Measurements from ENCODE around the gene DBH.

DBH gene

DNA sequence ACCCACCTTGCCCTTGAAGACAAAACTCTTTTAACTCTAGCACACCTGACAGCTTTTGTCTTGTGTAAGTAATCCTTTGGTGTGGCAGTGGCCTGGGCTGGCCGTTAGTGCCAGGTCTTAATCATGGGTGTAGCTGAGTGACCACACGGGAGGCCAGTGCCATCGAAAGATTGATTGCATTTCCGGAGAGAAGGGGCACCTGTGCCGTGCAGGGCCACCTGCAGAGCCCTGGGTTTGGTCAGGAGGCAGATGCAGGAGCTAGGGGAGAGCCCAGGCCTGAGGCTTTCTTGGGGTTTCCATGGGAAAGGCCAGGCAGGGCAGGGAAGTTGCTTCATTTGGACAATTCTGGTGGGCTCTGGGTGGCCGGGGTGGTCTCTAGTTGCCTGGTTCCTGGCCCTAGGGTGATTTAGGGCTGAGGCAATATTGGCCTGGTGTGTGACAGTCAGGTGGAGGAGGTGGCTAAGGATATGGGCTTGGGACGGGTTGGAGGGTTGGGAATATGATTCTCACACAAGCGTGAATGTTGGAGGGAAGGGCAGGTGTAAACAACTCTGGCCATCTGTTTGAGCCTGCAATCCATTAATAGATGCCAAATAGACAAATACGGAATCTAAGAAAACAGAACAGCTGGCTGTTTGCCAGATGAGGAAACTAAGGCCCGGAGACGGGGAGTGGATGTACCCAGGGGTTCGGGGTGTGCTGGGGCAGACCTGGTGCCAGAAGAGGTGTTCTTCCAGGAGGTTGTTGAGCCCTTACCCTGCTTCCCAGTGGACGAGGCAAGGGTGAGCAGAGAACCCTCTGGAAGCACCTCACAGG, 4.6 kb downstream of the DBH start:
- no peaks in the 10 kb centered on the region for H3K9me3 ChIP-seq (ENCODE audit: insufficient read depth, low read length)
- H3K4me2 ChIP-seq (ENCODE audit: low read length), result no peak overlapping the region
- no peak overlapping the region for H3K4me3 ChIP-seq (ENCODE audit: low read length)
- H2AFZ ChIP-seq (ENCODE audit: low read depth, low read length), result no peak overlapping the region
- H3K36me3 ChIP-seq (replicated peaks; ENCODE audit: low read depth, low read length), result no peaks in the 10 kb centered on the region
- H3K9ac ChIP-seq (ENCODE audit: low read length), result no peak overlapping the region
- no peaks in the 10 kb centered on the region for H4K20me1 ChIP-seq (ENCODE audit: insufficient read depth, low read length)
- H3K4me1 ChIP-seq (ENCODE audit: low read length), result no peaks in the 10 kb centered on the region
- no peak for TF ChIP-seq EZH2phosphoT487 (IDR thresholded peaks at IDR 0.05; ENCODE audit: low read depth)
- TF ChIP-seq, protein P1, sequence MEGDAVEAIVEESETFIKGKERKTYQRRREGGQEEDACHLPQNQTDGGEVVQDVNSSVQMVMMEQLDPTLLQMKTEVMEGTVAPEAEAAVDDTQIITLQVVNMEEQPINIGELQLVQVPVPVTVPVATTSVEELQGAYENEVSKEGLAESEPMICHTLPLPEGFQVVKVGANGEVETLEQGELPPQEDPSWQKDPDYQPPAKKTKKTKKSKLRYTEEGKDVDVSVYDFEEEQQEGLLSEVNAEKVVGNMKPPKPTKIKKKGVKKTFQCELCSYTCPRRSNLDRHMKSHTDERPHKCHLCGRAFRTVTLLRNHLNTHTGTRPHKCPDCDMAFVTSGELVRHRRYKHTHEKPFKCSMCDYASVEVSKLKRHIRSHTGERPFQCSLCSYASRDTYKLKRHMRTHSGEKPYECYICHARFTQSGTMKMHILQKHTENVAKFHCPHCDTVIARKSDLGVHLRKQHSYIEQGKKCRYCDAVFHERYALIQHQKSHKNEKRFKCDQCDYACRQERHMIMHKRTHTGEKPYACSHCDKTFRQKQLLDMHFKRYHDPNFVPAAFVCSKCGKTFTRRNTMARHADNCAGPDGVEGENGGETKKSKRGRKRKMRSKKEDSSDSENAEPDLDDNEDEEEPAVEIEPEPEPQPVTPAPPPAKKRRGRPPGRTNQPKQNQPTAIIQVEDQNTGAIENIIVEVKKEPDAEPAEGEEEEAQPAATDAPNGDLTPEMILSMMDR (IDR thresholded peaks at IDR 0.05; ENCODE audit: low read depth, low read length), result no peak
- no peaks in the 10 kb centered on the region for H3K79me2 ChIP-seq (ENCODE audit: low read length)
- no peak overlapping the region for H3K27ac ChIP-seq (ENCODE audit: low read length)
- peaks cover 8% of the 10 kb centered on the region; the same call in 1 of the 2 replicates for H3K27me3 ChIP-seq (ENCODE audit: low read depth, low read length)

DNA sequence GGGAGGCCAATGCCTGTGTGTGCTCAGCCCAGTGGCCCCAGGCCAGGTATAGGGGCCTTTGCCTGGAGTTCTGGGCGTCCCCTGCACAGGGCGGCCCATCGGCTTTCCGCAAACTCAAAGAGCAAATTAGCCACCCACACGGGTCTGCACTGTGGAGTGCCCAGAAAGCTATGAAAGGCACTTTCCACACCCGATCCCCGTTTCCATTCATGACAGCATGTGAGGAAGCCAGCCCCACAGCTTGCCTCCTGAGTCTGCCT, 5.2 kb downstream of the DBH start:
- Histone ChIP-seq H3K36me3 (replicated peaks; ENCODE audit: low read depth, low read length) (no peaks in the 10 kb centered on the region), H3K9ac (ENCODE audit: low read length) (no peak overlapping the region), H3K4me2 (ENCODE audit: low read length) (no peak overlapping the region), H3K9me3 (ENCODE audit: insufficient read depth, low read length) (no peaks in the 10 kb centered on the region), H4K20me1 (ENCODE audit: insufficient read depth, low read length) (no peaks in the 10 kb centered on the region), H3K27me3 (ENCODE audit: low read depth, low read length) (peaks cover 8% of the 10 kb centered on the region; the same call in 1 of the 2 replicates), H3K4me1 (ENCODE audit: low read length) (no peaks in the 10 kb centered on the region), H3K4me3 (ENCODE audit: low read length) (no peak overlapping the region), H3K27ac (ENCODE audit: low read length) (no peak overlapping the region), H2AFZ (ENCODE audit: low read depth, low read length) (no peak overlapping the region), H3K79me2 (ENCODE audit: low read length) (no peaks in the 10 kb centered on the region)
- no peak for TF ChIP-seq EZH2phosphoT487 (IDR thresholded peaks at IDR 0.05; ENCODE audit: low read depth)
- TF ChIP-seq, protein P1 (IDR thresholded peaks at IDR 0.05; ENCODE audit: low read depth, low read length), result no peak

DNA sequence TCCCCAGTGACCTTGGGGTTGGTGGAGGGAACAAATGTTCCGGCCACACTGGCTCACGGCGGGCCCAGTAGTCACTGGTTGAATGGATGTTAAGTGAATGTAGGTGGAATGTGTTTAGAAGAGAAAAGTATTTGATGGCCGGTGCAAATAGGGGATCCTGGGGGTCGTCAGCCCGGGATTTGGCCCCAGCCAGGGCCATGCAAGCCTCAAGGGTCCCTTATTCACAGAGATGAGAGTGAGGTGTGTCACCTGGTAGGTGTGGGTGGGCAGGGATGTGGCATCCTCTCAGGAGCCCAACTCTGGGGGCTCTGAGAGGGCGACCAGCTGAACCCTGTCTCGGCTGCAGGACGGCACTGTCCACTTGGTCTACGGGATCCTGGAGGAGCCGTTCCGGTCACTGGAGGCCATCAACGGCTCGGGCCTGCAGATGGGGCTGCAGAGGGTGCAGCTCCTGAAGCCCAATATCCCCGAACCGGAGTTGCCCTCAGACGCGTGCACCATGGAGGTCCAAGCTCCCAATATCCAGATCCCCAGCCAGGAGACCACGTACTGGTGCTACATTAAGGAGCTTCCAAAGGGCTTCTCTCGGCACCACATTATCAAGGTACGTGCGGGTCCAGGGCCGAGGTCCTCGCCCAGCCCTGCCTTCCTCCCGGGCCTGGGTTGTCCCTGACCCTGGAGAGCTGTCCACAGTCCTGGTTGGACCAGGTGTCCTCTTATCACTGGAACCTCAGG, 5.9 kb downstream of the DBH start:
- no peaks in the 10 kb centered on the region for H3K36me3 ChIP-seq (replicated peaks; ENCODE audit: low read depth, low read length)
- no peaks in the 10 kb centered on the region for H3K4me1 ChIP-seq (ENCODE audit: low read length)
- H3K79me2 ChIP-seq (ENCODE audit: low read length), result no peaks in the 10 kb centered on the region
- no peak overlapping the region for H2AFZ ChIP-seq (ENCODE audit: low read depth, low read length)
- H4K20me1 ChIP-seq (ENCODE audit: insufficient read depth, low read length), result no peaks in the 10 kb centered on the region
- H3K27me3 ChIP-seq (ENCODE audit: low read depth, low read length), result peaks cover 8% of the 10 kb centered on the region; the same call in 1 of the 2 replicates
- TF ChIP-seq, protein P1 (IDR thresholded peaks at IDR 0.05; ENCODE audit: low read depth, low read length), result no peak
- TF ChIP-seq EZH2phosphoT487 (IDR thresholded peaks at IDR 0.05; ENCODE audit: low read depth), result no peak
- no peak overlapping the region for H3K4me2 ChIP-seq (ENCODE audit: low read length)
- H3K9me3 ChIP-seq (ENCODE audit: insufficient read depth, low read length), result no peaks in the 10 kb centered on the region
- no peak overlapping the region for H3K9ac ChIP-seq (ENCODE audit: low read length)
- H3K4me3 ChIP-seq (ENCODE audit: low read length), result no peak overlapping the region
- H3K27ac ChIP-seq (ENCODE audit: low read length), result no peak overlapping the region

DNA sequence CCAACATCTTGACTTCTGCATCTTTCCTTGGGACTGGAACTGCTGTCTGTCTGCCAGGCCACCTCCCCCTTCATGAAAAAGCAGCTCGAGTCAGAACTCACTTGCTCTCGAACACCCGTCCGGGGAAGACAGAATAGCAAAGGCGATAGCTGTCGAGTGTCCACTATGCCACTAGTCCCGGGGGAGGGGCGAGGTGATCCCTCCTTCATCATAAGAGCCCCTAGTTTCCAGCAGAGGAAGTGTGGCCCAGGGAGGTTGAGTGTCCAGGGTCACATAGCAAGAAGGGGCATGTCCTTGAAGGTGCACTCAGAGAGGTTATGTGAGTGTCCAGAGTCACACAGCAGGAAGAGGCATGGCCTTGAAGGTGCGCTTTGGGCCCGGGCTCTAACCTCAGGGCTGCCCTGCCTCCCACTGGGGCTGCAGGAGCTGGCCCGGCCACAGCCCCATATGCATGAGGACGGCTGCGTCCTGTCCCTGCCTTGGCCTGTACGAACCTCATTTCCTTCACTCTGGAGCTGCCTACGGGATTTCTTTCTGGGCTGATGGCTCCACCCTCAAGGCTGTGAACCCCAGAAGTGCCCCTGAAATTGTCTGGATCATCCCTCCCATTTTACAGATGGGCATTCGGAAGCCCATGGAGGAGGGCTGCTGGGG, 6.7 kb downstream of the DBH start:
- no peak overlapping the region for H2AFZ ChIP-seq (ENCODE audit: low read depth, low read length)
- no peaks in the 10 kb centered on the region for H3K4me1 ChIP-seq (ENCODE audit: low read length)
- H3K9ac ChIP-seq (ENCODE audit: low read length), result no peak overlapping the region
- no peak overlapping the region for H3K27ac ChIP-seq (ENCODE audit: low read length)
- no peaks in the 10 kb centered on the region for H3K36me3 ChIP-seq (replicated peaks; ENCODE audit: low read depth, low read length)
- TF ChIP-seq, protein P1 (IDR thresholded peaks at IDR 0.05; ENCODE audit: low read depth, low read length), result no peak
- TF ChIP-seq EZH2phosphoT487 (IDR thresholded peaks at IDR 0.05; ENCODE audit: low read depth), result no peak
- H3K27me3 ChIP-seq (ENCODE audit: low read depth, low read length), result peaks cover 8% of the 10 kb centered on the region; the same call in 1 of the 2 replicates
- H3K4me3 ChIP-seq (ENCODE audit: low read length), result no peak overlapping the region
- H3K4me2 ChIP-seq (ENCODE audit: low read length), result no peak overlapping the region
- H4K20me1 ChIP-seq (ENCODE audit: insufficient read depth, low read length), result no peaks in the 10 kb centered on the region
- no peaks in the 10 kb centered on the region for H3K79me2 ChIP-seq (ENCODE audit: low read length)
- no peaks in the 10 kb centered on the region for H3K9me3 ChIP-seq (ENCODE audit: insufficient read depth, low read length)
